DMS114 treated with DMSO at 0.1 percent for 48 hours (cell line): Measurements from ENCODE around the gene PCNT.
"Not testable (repeated sequence)": the region's sequence is repeated elsewhere in the genome, so short reads cannot be mapped to it uniquely, and the experiment has no call there.

Experiments used
- DNase-seq: peaks from one replicate; lab custom pipeline; 2025; ENCODE audit not compliant: unreplicated experiment; lab: John Stamatoyannopoulos, UW

PCNT gene

DNA sequence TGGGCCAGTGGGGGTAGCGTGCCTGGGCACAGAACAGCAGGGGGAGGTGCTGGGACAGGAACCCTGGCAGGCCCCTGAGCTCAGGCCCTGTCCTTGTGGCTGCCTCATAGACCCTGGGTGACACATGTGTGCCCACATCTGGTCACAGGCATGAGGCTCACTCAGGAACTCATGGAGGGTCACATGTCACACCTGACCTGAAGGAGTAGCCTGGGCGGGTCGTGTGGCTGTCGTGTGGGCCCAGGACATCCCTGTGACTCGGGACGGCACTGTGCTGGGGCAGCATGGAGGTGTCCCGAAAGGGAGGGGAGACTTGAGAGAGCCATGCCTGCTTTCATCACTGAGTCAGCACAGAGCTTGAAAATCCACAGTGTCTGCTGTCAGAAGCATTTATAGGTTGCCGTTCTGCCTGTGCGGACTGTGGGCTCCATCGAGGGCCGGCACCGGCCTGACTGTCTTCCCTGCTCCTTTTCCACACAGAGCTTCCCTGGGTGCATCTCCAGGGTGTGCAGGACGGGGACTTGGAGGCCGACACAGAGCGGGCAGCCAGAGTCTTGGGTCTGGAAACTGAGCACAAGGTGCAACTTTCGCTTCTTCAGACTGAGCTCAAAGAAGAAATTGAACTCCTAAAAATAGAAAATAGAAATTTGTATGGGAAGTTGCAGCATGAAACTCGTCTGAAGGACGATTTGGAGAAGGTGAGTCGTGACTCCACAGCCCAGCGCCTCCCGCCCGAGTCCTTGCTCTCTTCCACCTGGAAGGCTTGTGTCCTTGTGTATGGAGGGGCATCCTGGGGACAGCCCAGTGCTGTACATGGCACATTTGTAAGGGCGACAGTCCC lies 32.8 kb downstream of the PCNT start:
- DNase-seq = no peak

DNA sequence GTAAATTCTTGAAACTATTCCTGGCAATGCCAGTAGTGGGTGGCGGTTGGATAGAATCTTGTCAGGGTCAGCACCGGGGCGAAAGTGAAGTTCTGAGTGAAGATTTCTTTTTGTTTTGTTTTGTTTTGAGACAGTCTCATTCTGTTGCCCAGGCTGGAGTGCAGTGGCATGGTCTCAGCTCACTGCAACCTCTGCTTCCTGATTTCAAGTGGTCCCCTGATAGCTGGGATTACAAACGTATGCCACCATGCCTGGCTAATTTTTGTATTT lies 33.3 kb downstream of the PCNT start:
- DNase-seq = no peak

DNA sequence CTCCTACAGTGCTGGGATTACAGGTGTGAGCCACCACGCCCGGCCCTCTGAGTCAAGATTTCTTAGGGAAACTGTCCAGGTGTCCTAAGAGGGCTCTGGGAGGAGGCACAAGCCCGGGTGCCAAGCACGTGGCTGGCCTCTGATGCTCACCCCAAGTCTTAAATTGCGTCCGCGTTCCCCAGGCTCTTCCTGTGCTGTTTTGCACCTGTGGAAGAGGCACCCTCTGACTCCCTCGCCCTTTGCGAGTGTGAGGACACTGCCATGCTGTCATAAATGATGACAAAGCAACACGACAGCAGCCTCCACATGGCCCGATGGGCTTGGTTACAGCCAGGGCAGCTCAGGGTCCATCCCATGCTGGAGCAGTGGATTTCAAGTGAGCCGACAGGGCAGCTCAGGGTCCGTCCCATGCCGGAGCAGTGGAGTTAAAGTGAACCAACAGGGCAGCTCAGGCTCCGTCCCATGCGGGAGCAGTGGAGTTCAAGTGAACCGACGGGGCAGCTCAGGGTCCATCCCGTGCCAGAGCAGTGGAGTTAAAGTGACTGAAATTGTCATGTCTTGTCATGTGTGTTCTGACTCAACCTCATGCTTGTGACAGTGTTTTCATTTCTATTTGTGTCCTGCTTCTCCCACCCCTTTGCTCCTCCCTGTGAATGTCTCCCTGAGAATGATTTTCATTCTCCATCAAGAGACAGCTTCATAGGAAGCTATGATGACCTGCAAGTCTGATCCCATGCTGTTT lies 33.9 kb downstream of the PCNT start:
- DNase-seq = no peak

DNA sequence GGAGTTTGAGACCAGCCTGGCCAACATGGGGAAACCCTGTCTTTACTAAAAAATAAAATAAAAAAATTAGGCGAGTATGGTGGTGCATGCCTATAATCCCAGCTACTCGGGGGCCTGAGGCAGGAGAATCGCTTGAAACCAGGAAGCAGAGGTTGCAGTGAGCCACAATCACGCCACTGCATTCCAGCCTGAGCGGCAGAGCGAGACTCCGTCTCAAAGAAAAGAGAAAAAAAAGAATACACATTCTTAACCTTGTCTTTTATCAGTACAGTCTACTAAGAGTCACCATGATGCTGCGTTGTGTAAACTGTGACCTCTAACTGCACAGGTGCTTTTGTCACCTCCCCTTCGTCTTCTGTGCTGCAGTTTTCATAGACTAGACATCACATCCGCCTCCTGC lies 37.2 kb downstream of the PCNT start:
- DNase-seq = no peak

DNA sequence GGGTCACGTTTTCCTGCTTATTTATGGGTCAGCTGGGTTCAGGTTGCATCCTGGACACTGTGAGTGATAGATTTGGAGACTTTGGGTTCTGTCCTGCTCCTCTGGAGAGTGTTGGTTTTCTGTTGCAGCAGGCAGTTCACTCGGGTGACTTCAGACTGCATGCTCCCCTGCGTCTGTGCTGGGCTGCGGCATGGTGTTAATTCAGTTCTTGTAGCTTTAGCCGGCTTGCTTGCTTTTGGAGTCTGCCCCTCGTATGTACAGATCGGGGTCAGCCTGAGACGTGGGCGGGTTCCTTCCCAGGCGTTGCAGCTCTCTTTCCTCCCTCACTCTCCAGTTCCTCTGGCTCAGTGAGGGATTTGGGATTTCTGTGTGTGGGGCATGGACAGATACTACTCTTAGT lies 38.0 kb downstream of the PCNT start:
- DNase-seq = no peak

DNA sequence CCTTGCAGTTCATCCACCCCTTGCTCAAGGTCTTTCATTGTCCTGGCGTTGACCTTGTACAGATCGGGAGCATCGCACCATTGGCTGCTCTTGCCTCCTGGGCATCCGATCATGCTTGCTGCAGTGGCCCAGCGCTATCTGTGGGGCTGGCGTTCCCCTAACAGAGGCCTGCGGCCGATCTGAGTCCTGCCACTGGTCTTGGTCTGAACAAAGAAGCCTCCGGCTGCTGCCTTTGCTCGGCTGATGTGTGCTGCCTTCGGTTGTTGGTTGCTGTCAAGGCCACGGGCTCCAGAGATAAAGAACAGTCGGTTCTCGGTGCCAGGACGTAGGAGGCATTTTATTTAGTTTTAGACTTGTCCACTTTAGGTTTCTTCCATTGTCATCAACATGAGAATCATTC lies 39.0 kb downstream of the PCNT start:
- no peak for DNase-seq

DNA sequence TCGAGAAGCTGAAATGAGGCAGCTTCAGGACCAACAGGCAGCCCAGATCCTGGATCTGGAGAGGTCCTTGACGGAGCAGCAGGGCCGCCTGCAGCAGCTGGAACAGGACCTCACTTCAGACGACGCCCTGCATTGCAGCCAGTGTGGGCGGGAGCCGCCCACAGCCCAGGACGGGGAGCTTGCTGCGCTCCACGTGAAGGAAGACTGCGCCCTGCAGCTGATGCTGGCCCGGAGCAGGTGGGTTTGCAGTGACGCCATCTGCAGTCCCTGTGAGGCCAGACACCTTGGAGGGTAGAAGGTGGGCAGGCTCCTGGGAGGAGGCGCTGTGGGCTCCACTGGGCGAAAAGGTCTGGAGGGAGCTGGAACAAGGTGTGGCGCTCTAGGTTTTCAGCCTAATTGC lies 39.7 kb downstream of the PCNT start:
- no peak for DNase-seq

DNA sequence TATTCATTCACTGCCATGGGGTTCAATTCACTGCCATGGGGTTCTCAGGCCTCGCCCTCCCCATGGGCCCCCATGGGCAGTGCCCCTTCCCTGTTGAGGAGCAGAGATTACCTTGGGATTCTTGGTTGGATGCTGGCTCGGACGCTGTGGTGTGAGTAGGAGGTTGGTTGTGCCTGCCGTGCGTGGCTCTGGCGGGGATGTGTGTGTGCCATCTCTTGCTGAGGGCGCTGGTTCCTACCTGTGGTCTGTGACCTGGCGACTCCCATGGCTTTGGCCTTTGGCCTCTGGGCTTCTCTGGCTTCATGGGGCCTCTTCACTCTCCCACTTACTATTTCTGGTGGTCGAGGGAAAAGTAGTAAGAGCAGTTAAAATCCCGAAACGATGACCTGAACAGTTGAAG lies 42.1 kb downstream of the PCNT start:
- DNase-seq = no peak

DNA sequence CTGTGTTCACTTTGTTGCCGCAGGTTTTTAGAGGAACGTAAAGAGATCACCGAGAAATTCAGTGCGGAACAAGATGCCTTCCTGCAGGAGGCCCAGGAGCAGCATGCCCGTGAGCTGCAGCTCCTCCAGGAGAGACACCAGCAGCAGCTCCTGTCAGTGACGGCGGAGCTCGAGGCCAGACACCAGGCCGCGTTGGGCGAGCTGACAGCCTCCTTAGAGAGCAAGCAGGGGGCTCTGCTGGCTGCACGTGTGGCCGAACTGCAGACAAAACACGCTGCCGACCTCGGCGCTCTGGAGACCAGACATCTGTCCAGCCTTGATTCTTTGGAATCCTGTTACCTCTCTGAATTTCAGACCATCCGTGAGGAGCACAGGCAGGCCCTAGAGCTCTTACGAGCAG lies 42.6 kb downstream of the PCNT start:
- DNase-seq = no peak

DNA sequence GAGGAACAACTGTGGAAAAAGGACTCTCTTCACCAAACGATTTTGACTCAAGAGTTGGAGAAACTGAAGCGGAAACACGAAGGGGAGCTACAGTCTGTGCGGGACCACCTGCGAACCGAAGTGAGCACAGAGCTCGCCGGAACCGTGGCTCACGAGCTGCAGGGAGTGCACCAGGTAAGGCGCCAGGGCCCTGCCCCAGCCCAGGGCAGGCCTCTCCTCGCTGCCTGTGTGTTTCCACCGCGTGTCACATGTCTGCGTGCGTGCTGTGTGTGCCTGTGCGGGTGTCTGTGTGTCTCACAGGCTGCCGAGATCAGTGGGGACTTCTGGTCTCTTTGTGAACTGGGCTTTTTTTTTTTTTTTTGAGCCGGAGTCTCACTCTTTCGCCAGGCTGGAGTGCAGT lies 43.0 kb downstream of the PCNT start:
- DNase-seq = no peak

DNA sequence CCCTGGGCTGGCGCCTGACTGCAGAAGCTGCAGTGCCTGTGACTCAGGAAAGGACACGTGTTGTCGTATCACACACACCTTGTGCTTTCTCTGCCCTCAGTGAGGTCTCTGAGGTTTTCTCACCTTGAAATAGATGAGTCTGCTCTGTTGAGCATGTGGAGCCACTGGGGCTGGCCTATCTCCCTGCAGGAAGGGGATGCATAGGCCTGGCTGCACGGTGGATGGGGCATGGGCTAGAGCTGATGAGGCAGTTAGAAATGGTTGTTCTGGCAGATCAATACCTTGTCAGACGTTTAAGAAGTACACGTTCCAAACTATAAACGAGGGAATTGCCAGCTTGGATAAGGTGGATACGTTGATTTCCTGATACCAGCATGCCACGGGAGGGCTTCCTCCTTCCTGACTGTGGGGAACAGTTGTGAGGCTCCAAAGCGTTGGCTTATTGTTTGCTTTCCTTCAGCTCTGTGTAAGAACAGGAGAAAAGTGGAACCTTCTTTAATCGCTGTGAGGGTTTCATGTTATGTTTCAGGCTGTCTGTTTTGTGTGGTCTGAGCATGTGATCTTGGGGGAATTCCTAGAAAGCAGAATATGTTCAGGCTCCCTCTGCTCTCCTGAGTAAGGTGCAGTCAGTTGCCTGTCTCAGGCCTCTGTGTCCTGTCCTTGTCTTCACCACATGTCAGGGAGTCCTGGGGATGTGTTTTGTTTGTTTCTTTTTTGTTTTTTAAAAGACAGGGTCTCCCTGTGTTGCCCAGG lies 44.8 kb downstream of the PCNT start:
- DNase-seq = no peak

DNA sequence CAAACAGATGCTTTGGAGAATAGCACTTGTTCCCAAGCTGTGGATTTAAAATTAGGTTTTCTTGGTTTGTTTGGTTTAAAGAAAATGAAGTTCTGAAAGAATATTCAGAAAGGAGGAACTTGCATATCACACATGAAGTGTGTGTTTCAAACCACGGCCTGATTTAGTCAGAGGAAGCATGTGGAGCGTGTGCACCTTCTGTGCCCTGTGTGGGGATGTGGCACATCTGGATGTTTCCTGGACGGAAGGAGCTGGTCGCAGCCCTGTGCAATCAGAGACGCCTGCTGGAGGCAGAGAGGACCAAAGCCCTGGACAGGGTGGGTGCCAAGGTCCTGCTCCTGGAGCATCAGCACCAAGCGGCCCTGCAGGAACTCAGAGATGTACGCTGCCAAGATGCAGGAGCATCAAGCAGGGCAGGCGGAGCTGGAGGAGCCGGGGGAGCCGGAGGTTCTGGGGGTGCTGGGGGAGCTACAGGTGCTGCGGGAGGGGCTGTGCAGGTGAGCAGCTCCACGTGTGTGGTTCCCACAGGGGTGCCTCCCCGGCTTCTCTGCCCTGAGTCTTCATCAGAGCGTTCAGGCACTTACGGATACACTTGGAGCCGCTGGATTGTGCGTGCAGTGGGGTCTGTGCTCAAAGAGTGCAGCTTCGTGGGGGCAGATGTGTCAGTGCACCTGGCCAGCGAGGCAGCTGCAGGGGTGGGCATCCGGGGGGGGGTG lies 45.7 kb downstream of the PCNT start:
- no peak for DNase-seq

DNA sequence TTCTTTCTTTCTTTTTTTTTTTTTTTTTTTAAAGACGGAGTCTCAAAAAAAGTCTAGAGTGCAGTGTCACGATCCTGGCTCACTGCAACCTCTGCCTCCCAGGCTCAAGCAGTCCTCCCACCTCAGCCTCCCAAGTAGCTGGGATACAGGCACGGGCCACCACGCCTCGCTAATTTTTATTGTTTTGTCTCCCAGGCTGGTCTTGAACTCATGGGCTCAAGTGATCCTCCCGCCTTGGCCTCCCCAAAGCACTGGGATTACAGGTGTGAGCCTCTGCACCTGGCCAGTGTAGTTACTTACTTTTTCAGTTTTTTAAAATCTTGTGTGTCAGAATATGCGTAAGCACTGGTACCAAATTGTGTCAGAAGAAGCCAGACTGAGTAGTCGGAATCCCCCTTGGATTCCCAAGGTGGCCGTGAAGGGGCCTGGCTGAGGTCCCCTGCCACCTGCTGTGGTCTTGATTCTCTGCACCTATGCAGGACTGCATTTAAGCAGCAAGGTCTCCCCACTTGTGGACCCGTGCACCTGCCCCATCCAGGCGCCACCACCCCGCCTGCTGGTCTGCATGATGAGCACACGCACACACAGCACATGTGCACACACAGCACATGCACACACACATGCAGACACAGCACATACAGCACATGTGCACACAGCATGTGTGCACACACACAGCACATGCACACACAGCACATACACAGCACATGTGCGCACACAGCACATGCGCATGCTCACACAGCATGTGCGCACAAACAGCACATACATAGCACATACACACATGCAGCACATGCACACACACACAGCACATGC lies 47.5 kb downstream of the PCNT start:
- no peak for DNase-seq

DNA sequence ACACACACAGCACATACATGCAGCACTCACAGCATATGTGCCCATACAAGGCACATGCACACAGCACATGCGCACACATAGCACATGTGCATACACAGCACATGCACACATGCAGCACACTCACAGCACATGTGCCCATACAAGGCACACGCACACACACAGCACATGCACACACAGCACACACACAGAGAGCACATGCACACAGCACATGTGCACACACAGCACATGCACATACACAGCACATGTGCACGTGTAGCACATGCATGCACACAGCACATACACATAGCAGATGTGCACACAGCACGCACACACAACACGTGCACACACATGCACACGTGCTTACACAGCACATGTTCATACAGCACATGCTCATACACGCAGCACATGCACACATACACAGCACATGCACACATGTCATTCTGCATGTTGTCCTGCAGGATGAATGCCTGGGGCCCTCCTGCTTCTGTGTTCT lies 48.1 kb downstream of the PCNT start:
- DNase-seq = no peak

DNA sequence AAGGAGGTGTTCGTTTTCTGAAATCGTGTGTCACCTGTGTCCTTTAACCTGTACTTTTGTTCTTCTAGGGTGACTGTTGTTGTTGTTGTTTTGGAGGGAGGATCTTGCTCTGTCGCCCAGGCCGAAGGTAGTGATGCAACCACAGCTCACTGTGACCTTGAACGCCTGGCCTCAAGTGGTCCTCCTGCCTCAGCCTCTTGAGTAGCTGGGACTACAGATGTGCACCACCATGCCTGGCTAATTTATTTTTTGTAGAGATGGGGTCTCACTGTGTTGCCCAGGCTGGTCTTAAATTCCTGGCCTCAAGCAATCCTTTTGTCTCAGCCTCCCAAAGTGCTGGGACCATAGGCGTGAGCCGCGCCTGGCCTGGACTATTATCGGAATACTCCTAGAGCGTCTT lies 49.0 kb downstream of the PCNT start:
- not testable (repeated sequence) for DNase-seq

DNA sequence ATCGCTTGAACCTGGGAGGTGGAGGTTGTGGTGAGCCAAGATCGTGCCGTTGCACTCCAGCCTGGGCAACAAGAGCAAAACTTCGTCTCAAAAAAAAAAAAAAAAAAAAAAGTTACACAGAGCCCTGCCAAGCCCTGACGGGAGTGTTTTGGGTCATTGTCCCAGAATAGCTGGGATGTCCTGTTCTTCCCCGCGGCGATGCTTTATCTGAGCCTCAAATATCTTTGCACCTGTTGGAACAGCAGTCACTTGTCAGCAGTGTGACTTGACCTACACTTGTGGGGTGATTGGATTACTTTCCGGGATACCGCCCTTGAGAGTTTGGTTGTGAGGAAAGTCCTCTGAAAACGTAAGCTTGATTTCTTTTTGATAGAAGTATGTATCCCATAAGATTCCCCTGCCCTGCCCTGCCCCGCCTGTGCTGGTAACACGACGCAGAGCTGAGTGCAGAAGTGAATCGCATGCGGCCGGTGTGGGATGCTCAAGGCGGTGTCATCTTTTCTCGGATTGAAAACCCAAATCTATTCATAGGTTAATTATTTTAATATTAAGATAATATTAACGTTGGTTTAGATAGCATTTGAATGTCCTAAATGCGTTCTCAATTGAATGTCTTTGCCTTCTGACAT lies 50.9 kb downstream of the PCNT start:
- no peak for DNase-seq

DNA sequence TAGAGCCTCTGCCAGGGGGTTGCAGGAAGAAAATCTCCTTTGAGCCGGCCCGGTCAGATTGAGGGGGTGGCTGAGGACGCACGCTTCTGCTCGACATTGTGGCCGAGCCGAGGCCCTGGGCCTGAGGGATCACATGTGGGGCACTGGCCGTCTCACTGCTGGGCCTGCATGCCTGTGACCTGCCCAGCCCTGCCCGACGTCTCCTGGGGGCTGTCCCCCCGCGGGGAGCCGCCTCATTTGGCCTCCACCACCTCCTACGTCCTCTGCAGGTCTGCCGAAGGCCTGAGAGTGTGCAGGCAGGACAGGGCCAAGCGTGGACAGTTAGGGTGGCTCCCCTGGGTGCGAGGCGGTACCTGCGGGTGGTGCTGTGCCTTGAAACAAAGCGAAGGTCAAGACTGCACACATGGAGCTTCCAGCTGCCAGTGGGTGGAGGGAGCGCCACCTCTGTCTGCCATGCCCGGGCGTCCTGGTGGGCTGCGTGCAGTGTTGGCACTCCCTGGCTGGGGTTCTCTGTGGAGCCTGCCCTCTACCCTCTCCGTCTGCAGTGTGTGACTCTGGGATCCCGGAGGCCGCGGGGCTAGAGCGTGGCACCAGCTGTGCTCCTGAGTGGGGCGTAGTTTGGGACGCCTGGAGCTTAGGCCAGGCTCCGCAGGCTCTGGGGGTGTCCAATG lies 51.7 kb downstream of the PCNT start:
- DNase-seq = no peak

DNA sequence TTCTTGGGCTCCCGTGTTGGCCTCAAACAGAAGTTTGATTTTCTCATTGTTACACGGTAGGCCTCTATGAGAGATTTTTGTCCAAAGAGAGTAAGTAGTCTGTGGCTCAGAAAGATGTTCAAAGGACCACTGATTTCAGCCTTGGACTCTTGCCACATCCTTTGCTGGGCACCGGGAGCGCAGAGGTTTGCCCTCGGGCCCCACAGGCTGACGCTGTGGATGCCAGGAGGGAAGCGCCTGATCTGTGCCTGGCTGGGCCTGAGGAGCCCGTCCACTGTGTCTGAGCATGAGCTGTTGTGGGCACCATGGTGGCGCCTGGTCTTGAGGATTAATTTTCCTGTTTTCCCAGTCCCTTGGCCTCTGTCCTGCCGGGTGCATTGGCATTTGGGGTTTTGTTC lies 52.3 kb downstream of the PCNT start:
- no peak for DNase-seq

DNA sequence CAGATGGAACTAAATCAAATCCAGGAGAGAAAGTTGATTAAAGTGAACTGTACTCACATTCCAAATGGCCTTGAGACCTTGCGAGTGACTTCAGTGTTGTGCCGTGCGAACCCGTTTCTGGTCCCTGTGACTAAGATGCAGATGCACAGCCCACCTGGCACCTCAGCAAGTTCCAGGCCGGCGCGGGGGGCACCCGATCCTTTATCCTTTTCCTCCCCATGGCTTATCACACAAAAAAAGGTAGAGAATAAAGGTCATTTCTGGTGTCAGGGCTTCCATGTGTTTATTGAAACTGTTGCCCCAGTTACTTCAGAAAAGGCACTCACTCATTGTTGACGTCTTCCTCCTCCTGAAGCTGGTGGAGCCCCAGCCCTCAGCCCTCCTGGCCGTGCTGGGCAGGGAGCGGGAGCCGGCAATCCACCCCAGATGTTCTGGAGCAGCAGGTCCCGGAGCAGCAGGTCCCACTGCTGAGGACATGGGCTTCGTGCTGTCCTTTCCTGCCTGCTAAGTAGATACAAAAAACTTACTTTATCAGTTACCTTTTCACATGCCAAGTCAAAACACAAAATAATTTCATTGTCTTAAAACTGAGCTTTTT lies 53.0 kb downstream of the PCNT start:
- DNase-seq = no peak
